Panc1 (cell line): ENCODE data around the gene TP53BP2. TPM values are rescaled to one million over a fixed set of nuclear protein-coding genes. Genes with fewer than 3 reads are reported as not detected.

Experiments used
- ATAC-seq: fragments of 200-7000 bp; cut with Tn5 transposase; 2 replicates; pipeline ENCODE4 v1.9.1; 2020; ENCODE audit warnings: mild to moderate bottlenecking, moderate library complexity
- BruUV-seq: library from RNA; stranded (reverse); fragments of 400-500 nt; replicated peaks from 2 replicates; lab custom pipeline; 2021; lab: Mats Ljungman, UMichigan
- CTCF ChIA-PET: fragments of 300-600 bp; sonication (Branson Sonifier 250); formaldehyde crosslinking; loops from one replicate; lab custom pipeline; 2022; ENCODE audit warnings: antibody characterized with exemption; lab: Charles Lee
- POLR2A ChIA-PET: fragments of 300-600 bp; sonication (Branson Sonifier 250); formaldehyde crosslinking; loops from one replicate; lab custom pipeline; 2022; ENCODE audit warnings: antibody characterized with exemption; lab: Charles Lee
- DNase-seq: peaks from one replicate; pipeline ENCODE4 v3.0.0-alpha.2; 2010; ENCODE audit warnings: low read depth, low spot score
- H3K27ac ChIP-seq: 2 replicates; pipeline ENCODE4 v1.5.1; 2011; ENCODE audit warnings: mild to moderate bottlenecking, low read length, inconsistent platforms
- H3K27me3 ChIP-seq: fragments of 200-500 bp; sonication (Bioruptor generic); 2 replicates; pipeline ENCODE4 v1.6.0; 2014; ENCODE audit warnings: low read length, inconsistent platforms; ENCODE audit not compliant: control insufficient read depth, insufficient read depth
- H3K36me3 ChIP-seq: fragments of 200-500 bp; sonication (Bioruptor generic); 2 replicates; pipeline ENCODE4 v1.5.1; 2014; ENCODE audit warnings: inconsistent platforms, mild to moderate bottlenecking, low read length, moderate library complexity; ENCODE audit not compliant: control insufficient read depth, insufficient read depth
- H3K4me1 ChIP-seq: 2 replicates; pipeline ENCODE4 v1.5.1; 2011; ENCODE audit warnings: inconsistent platforms, mild to moderate bottlenecking, low read length, moderate library complexity; ENCODE audit not compliant: control insufficient read depth, insufficient read depth
- H3K4me3 ChIP-seq, 2 experiments: 2 replicates each; pipeline ENCODE4 v1.5.1; 2011 to 2012; ENCODE audit warnings: low read depth in 2 of 2, low read length in 2 of 2, mild to moderate bottlenecking in 2 of 2, inconsistent platforms in 1 of 2, moderate library complexity in 1 of 2
- H3K9me3 ChIP-seq: fragments of 200-500 bp; sonication (Bioruptor generic); 2 replicates; pipeline ENCODE4 v1.5.1; 2014; ENCODE audit warnings: low read depth, mild to moderate bottlenecking, inconsistent platforms, low read length, moderate library complexity; ENCODE audit not compliant: control insufficient read depth, insufficient read depth
- POLR2AphosphoS5 ChIP-seq: IDR thresholded peaks from 2 replicates; pipeline ENCODE4 v1.6.1; 2012; ENCODE audit warnings: mild to moderate bottlenecking, low read depth, low read length, moderate library complexity
- SIN3A ChIP-seq: IDR thresholded peaks from 2 replicates; pipeline ENCODE4 v1.6.1; 2012; ENCODE audit warnings: low read depth, mild to moderate bottlenecking, low read length, moderate library complexity, borderline replicate concordance; ENCODE audit not compliant: insufficient read depth
- TCF7L2 ChIP-seq: IDR thresholded peaks from 2 replicates; pipeline ENCODE4 v1.6.1; 2011; ENCODE audit warnings: mild to moderate bottlenecking, low read depth, low read length, inconsistent platforms
- in situ Hi-C: cut with HindIII; loops from 2 replicates; pipeline ENCODE4 v1.10.0; 2016; ENCODE audit warnings: low sequenced_read_pairs, low pct_unique_long_range_greater_than_20kb
- intact Hi-C: fragments of 100-400 bp; cut with micrococcal nuclease; formaldehyde crosslinking; loops from one replicate; pipeline ENCODE4 v1.10.0; 2022; ENCODE audit not compliant: unreplicated experiment
- total RNA-seq: library from RNA; stranded (reverse); gene quantifications from one replicate; pipeline ENCODE4 v1.2.1, GENCODE V29; 2021; ENCODE audit not compliant: unreplicated experiment
- TF ChIP-seq, protein P1 (sequence below): fragments of 450-650 bp; IDR thresholded peaks from 2 replicates; pipeline ENCODE4 v1.5.1; 2017; ENCODE audit warnings: mild to moderate bottlenecking
- TF ChIP-seq, protein P2 (sequence below), 2 experiments: IDR thresholded peaks; 2 replicates each; pipeline ENCODE4 v1.6.1; 2011 to 2012; ENCODE audit warnings: low read depth in 2 of 2, control low read depth in 1 of 2, low read length in 1 of 2, mild to moderate bottlenecking in 1 of 2, moderate library complexity in 1 of 2; ENCODE audit not compliant: insufficient read depth in 1 of 2

Gene TP53BP2
- total RNA-seq, 1 experiment from 2014 or later: 51.4 TPM

DNA sequence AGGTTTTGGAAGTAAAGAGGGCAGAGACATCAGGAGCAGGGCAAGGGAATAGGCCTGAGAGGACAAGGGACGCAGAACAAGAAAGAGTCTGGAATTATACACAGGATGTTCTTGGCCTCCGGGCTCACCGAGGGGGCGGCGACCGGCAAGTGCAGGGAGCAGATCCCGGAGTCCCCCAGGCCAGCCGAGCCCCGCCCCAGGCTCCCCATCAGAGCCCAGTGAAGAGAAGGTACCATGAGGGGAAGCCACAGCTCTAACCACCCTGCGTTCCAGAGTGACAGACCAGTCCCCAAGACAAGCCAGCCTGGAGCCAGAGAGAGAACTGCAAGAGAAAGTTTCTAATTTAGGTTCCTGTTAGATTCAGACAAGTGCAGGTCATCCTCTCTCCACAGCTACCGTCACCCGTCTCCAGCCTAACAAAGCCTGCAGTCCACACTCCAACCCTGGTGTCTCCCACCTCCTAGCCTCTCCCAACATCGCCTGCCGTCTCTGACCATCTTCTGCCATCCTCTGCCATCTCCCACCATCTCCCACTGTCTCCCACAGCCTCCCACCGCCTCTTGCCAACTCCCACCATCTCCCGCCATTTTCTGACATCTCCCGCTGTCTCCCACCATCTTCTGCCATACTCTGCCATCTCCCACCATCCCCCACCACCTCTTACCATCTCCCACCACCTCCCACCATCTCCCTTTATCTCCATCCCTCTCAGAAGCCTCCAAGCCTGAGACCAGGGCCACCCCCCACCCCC, 90.9 kb downstream of the TP53BP2 start:
- in situ Hi-C loops: no loop called here

DNA sequence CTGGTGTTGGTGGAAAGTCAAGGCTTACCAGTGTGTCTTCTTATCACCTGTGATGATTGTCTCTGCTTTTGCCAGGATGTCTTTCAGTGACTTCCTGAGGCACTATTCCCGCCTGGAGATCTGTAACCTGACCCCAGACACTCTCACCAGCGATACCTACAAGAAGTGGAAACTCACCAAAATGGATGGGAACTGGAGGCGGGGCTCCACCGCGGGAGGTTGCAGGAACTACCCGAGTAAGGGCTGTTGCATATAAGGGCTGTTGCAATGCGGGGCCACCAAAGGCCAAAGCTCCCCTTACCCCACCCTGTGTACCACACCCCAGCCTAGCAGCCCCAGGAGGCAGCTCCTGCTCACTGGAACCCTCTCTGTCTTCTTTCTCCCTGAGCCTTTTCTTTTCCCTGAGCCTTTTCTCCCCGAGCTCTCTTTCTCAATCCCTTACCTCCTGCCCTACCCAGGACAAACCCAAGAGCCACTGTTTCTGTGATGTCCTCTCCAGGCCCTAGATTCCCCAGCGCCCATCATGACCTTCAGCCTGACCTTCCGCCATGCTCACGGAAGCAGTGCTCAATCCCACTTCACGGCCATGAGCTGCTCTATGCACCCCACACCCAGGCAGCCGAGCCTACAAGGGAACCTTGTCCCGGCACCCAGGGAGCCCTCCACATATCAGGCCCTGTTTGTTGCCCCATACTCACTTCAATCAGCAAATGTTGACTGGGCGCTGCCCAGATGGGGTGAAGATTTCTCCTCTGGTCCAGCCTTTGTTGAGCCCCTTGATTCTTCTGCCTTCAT, 92.8 kb downstream of the TP53BP2 start:
- TF ChIP-seq, protein P1, sequence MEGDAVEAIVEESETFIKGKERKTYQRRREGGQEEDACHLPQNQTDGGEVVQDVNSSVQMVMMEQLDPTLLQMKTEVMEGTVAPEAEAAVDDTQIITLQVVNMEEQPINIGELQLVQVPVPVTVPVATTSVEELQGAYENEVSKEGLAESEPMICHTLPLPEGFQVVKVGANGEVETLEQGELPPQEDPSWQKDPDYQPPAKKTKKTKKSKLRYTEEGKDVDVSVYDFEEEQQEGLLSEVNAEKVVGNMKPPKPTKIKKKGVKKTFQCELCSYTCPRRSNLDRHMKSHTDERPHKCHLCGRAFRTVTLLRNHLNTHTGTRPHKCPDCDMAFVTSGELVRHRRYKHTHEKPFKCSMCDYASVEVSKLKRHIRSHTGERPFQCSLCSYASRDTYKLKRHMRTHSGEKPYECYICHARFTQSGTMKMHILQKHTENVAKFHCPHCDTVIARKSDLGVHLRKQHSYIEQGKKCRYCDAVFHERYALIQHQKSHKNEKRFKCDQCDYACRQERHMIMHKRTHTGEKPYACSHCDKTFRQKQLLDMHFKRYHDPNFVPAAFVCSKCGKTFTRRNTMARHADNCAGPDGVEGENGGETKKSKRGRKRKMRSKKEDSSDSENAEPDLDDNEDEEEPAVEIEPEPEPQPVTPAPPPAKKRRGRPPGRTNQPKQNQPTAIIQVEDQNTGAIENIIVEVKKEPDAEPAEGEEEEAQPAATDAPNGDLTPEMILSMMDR: no peak
- TF ChIP-seq POLR2AphosphoS5 (no peak), SIN3A (no peak), TCF7L2 (no peak)
- TF ChIP-seq, protein P2, sequence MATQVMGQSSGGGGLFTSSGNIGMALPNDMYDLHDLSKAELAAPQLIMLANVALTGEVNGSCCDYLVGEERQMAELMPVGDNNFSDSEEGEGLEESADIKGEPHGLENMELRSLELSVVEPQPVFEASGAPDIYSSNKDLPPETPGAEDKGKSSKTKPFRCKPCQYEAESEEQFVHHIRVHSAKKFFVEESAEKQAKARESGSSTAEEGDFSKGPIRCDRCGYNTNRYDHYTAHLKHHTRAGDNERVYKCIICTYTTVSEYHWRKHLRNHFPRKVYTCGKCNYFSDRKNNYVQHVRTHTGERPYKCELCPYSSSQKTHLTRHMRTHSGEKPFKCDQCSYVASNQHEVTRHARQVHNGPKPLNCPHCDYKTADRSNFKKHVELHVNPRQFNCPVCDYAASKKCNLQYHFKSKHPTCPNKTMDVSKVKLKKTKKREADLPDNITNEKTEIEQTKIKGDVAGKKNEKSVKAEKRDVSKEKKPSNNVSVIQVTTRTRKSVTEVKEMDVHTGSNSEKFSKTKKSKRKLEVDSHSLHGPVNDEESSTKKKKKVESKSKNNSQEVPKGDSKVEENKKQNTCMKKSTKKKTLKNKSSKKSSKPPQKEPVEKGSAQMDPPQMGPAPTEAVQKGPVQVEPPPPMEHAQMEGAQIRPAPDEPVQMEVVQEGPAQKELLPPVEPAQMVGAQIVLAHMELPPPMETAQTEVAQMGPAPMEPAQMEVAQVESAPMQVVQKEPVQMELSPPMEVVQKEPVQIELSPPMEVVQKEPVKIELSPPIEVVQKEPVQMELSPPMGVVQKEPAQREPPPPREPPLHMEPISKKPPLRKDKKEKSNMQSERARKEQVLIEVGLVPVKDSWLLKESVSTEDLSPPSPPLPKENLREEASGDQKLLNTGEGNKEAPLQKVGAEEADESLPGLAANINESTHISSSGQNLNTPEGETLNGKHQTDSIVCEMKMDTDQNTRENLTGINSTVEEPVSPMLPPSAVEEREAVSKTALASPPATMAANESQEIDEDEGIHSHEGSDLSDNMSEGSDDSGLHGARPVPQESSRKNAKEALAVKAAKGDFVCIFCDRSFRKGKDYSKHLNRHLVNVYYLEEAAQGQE (IDR thresholded peaks at IDR 0.05; ENCODE audit: insufficient read depth in 1 of 2, low read depth in 2 of 2, low read length in 1 of 2): no peak
- Histone ChIP-seq H3K4me1 (peaks cover 7% of the 10 kb centered on the region), H3K4me3 (no peak overlapping the region), H3K27ac (no peak overlapping the region), H3K27me3 (no peaks in the 10 kb centered on the region), H3K9me3 (no peaks in the 10 kb centered on the region), H3K36me3 (peaks cover 34% of the 10 kb centered on the region)
- ChIA-PET POLR2A (no interaction called here), CTCF (no interaction called here)
- ATAC-seq: no peak
- intact Hi-C loops (no loop called here), in situ Hi-C loops (no loop called here)
- DNase-seq: no peak
- BruUV-seq: no TSS peak

More for the DNA sequence above, 90.9 kb downstream of the TP53BP2 start:
- ChIA-PET CTCF (no interaction called here), POLR2A (no interaction called here)
- ATAC-seq (no peak), DNase-seq (no peak)
- Histone ChIP-seq H3K27me3 (no peaks in the 10 kb centered on the region), H3K27ac (no peak overlapping the region), H3K4me1 (no peaks in the 10 kb centered on the region), H3K36me3 (peaks cover 35% of the 10 kb centered on the region), H3K4me3 (no peak overlapping the region), H3K9me3 (no peaks in the 10 kb centered on the region)
- intact Hi-C loops: no loop called here
- TF ChIP-seq SIN3A (no peak), TCF7L2 (no peak), POLR2AphosphoS5 (no peak)
- TF ChIP-seq, protein P1: no peak
- TF ChIP-seq, protein P2 (IDR thresholded peaks at IDR 0.05; ENCODE audit: insufficient read depth in 1 of 2, low read depth in 2 of 2, low read length in 1 of 2): no peak
- no TSS peak for BruUV-seq
